ENCODE results near the gene CYBRD1.
A peak's percentile ranks its signal among the peaks of the same experiment; 100 is the strongest.

Gene CYBRD1

DNA sequence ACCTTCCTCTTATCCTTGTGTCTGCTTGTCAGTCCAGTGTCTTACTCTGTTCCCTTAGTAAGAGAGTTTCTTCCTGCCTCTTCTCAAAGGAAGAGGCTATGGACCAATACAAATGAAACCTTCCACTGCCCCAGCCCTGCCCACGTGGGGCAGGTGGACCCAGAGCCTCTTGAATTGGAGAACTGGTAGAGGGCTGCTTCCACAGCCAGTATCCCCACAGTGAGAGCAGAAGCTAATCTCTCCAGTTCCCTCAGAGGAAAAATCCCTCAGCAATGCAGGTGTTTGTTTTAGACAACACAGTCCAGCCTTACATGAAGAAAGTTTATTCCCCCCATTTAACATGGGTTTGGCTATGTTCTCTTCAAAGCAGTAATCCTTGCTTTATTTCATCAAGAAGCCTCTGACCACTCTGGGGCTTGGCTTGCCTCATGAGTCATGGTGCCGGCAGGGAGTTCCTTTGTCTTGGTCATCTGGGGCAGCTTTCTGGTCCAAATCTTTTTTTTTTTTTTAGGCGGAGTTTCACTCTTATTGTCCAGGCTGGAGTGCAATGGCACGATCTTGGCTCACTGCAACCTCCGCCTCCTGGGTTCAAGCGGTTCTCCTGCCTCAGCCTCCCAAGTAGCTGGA lies 6.5 kb upstream of the CYBRD1 start:
- TF ChIP-seq ZFP30 (CRISPR knock-in tag; IDR thresholded peaks at IDR 0.05) (no peak), PPARA (CRISPR knock-in tag; IDR thresholded peaks at IDR 0.05; ENCODE audit: borderline replicate concordance) (no peak), SNAI2 (CRISPR knock-in tag; IDR thresholded peaks at IDR 0.05) (no peak), ZFP3 (CRISPR knock-in tag; IDR thresholded peaks at IDR 0.05) (no peak), TOX (CRISPR knock-in tag; IDR thresholded peaks at IDR 0.05; ENCODE audit: borderline replicate concordance) (no peak), RARB (CRISPR knock-in tag; IDR thresholded peaks at IDR 0.05) (no peak), ESRRG (CRISPR knock-in tag; IDR thresholded peaks at IDR 0.05) (no peak)
- TF ChIP-seq, protein P1, sequence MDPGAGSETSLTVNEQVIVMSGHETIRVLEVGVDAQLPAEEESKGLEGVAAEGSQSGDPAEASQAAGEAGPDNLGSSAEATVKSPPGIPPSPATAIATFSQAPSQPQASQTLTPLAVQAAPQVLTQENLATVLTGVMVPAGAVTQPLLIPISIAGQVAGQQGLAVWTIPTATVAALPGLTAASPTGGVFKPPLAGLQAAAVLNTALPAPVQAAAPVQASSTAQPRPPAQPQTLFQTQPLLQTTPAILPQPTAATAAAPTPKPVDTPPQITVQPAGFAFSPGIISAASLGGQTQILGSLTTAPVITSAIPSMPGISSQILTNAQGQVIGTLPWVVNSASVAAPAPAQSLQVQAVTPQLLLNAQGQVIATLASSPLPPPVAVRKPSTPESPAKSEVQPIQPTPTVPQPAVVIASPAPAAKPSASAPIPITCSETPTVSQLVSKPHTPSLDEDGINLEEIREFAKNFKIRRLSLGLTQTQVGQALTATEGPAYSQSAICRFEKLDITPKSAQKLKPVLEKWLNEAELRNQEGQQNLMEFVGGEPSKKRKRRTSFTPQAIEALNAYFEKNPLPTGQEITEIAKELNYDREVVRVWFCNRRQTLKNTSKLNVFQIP (CRISPR knock-in tag; IDR thresholded peaks at IDR 0.05; ENCODE audit: borderline replicate concordance, low read depth) = no peak
- TF ChIP-seq, protein P2, sequence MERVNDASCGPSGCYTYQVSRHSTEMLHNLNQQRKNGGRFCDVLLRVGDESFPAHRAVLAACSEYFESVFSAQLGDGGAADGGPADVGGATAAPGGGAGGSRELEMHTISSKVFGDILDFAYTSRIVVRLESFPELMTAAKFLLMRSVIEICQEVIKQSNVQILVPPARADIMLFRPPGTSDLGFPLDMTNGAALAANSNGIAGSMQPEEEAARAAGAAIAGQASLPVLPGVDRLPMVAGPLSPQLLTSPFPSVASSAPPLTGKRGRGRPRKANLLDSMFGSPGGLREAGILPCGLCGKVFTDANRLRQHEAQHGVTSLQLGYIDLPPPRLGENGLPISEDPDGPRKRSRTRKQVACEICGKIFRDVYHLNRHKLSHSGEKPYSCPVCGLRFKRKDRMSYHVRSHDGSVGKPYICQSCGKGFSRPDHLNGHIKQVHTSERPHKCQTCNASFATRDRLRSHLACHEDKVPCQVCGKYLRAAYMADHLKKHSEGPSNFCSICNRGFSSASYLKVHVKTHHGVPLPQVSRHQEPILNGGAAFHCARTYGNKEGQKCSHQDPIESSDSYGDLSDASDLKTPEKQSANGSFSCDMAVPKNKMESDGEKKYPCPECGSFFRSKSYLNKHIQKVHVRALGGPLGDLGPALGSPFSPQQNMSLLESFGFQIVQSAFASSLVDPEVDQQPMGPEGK (CRISPR knock-in tag; IDR thresholded peaks at IDR 0.05; ENCODE audit: borderline replicate concordance) = no peak
- TF ChIP-seq, protein P3, sequence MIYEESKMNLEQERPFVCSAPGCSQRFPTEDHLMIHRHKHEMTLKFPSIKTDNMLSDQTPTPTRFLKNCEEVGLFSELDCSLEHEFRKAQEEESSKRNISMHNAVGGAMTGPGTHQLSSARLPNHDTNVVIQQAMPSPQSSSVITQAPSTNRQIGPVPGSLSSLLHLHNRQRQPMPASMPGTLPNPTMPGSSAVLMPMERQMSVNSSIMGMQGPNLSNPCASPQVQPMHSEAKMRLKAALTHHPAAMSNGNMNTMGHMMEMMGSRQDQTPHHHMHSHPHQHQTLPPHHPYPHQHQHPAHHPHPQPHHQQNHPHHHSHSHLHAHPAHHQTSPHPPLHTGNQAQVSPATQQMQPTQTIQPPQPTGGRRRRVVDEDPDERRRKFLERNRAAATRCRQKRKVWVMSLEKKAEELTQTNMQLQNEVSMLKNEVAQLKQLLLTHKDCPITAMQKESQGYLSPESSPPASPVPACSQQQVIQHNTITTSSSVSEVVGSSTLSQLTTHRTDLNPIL (CRISPR knock-in tag; IDR thresholded peaks at IDR 0.05; ENCODE audit: low read depth) = no peak
- peak; percentile 66 for ATAC-seq

GRCh38 chr2:171516793-171517192 lies 5.5 kb upstream of the CYBRD1 start:
- no peak for ATAC-seq
- no peak for TF ChIP-seq RARB (CRISPR knock-in tag; IDR thresholded peaks at IDR 0.05)
- TF ChIP-seq BACH2 (CRISPR knock-in tag; IDR thresholded peaks at IDR 0.05; ENCODE audit: borderline replicate concordance) = no peak
- TF ChIP-seq ISL1 (CRISPR knock-in tag; IDR thresholded peaks at IDR 0.05) = no peak
- no peak for TF ChIP-seq GLIS3 (CRISPR knock-in tag; IDR thresholded peaks at IDR 0.05)
- TF ChIP-seq, protein P1 (CRISPR knock-in tag; IDR thresholded peaks at IDR 0.05; ENCODE audit: borderline replicate concordance, low read depth) = no peak
- TF ChIP-seq ZFP3 (CRISPR knock-in tag; IDR thresholded peaks at IDR 0.05) = no peak
- TF ChIP-seq, protein P2 (CRISPR knock-in tag; IDR thresholded peaks at IDR 0.05; ENCODE audit: borderline replicate concordance) = no peak
- TF ChIP-seq SNAI2 (CRISPR knock-in tag; IDR thresholded peaks at IDR 0.05) = no peak
- no peak for TF ChIP-seq TSHZ2 (CRISPR knock-in tag; IDR thresholded peaks at IDR 0.05)
- TF ChIP-seq, protein P3 (CRISPR knock-in tag; IDR thresholded peaks at IDR 0.05; ENCODE audit: low read depth) = no peak
- TF ChIP-seq ESRRG (CRISPR knock-in tag; IDR thresholded peaks at IDR 0.05) = no peak
- no peak for TF ChIP-seq ZFP30 (CRISPR knock-in tag; IDR thresholded peaks at IDR 0.05)
- no peak for TF ChIP-seq ZNF8 (CRISPR knock-in tag; IDR thresholded peaks at IDR 0.05)
- no peak for TF ChIP-seq CSRNP3 (CRISPR knock-in tag; IDR thresholded peaks at IDR 0.05)

All from SK-N-SH treated with all-trans-retinoic acid at 6 μM for 48 hours (cell line).